Measurements from ENCODE around the gene NBPF8. TPM values are rescaled to one million over a fixed set of nuclear protein-coding genes. Genes with fewer than 3 reads are reported as not detected.
A peak's percentile ranks its signal among the peaks of the same experiment; 100 is the strongest.
"Not testable (repeated sequence)": the region's sequence is repeated elsewhere in the genome, so short reads cannot be mapped to it uniquely, and the experiment has no call there.

Gene NBPF8
- 19.3 and 19.8 TPM in 2 replicates for total RNA-seq (2014; rRNA removed)
- percentile 64 among the genes with signal in this experiment for Bru-seq, nascent RNA
- BruChase-seq, experiment 1, labeled RNA remaining after a 6-hour chase: percentile 69 among the genes with signal in this experiment
- BruChase-seq, experiment 2, labeled RNA remaining after a 2-hour chase: percentile 64 among the genes with signal in this experiment
- long read RNA-seq, partial matches to known transcripts: 20 of 21 reads
- long read RNA-seq, other reads (novel, unspliced or antisense): 1 of 21 reads

- Histone ChIP-seq H2AFZ (ENCODE audit: low read length) (peak within 1 kb of the TSS; percentile 66), H3K9ac (ENCODE audit: low read length) (peak within 1 kb of the TSS; percentile 31; the same call in 1 of the 2 replicates), H3K4me2 (ENCODE audit: low read length) (peak within 1 kb of the TSS; percentile 76), H3K4me3 (ENCODE audit: low read length) (peak within 1 kb of the TSS; percentile 67)
- ATAC-seq (peak; percentile 96), DNase-seq (peak; percentile 48)
- H3K27me3 ChIP-seq (ENCODE audit: low read length); H3K36me3 ChIP-seq (ENCODE audit: low read depth, low read length); H3F3A ChIP-seq (ENCODE audit: low read length, unreplicated experiment); H4K20me1 ChIP-seq (ENCODE audit: low read length); POLR2A ChIA-PET (ENCODE audit: unreplicated experiment); H3K27ac ChIP-seq (ENCODE audit: low read length); H3K4me1 ChIP-seq (ENCODE audit: insufficient read depth, low read length); intact Hi-C loops (cut with micrococcal nuclease); CTCF ChIA-PET; H3K79me2 ChIP-seq (ENCODE audit: low read length); BruUV-seq (replicated peaks); H3K9me3 ChIP-seq (ENCODE audit: low read length); H3K9me2 ChIP-seq (replicated peaks; ENCODE audit: low read length): not testable (repeated sequence)
Observed at GRCh38 chr1:120414911-120415480, at the start of gene NBPF8. Gene NBPF8 (plus strand): TSS chr1:120415035. CDS start chr1:120436523, 21,488 bp downstream.

GRCh38 chr1:120367709-120368108 is 47.1 kb upstream of the NBPF8 start:
- CTCF ChIA-PET; DNase-seq; H3K9me3 ChIP-seq (ENCODE audit: low read length); H3K27me3 ChIP-seq (ENCODE audit: low read length); POLR2A ChIA-PET (ENCODE audit: unreplicated experiment); H3K4me2 ChIP-seq (ENCODE audit: low read length); H2AFZ ChIP-seq (ENCODE audit: low read length); H3K4me1 ChIP-seq (ENCODE audit: insufficient read depth, low read length); H3K36me3 ChIP-seq (ENCODE audit: low read depth, low read length); H3K27ac ChIP-seq (ENCODE audit: low read length); H3K4me3 ChIP-seq (ENCODE audit: low read length); H3F3A ChIP-seq (ENCODE audit: low read length, unreplicated experiment); ATAC-seq; H3K79me2 ChIP-seq (ENCODE audit: low read length); H4K20me1 ChIP-seq (ENCODE audit: low read length); intact Hi-C loops (cut with micrococcal nuclease); BruUV-seq (replicated peaks); H3K9ac ChIP-seq (ENCODE audit: low read length); H3K9me2 ChIP-seq (replicated peaks; ENCODE audit: low read length): not testable (repeated sequence)

GRCh38 chr1:120386651-120387050 is 28.2 kb upstream of the NBPF8 start:
- H3K36me3 ChIP-seq (ENCODE audit: low read depth, low read length); H3K4me3 ChIP-seq (ENCODE audit: low read length); intact Hi-C loops (cut with micrococcal nuclease); H2AFZ ChIP-seq (ENCODE audit: low read length); ATAC-seq; POLR2A ChIA-PET (ENCODE audit: unreplicated experiment); H3K9ac ChIP-seq (ENCODE audit: low read length); CTCF ChIA-PET; H3K4me2 ChIP-seq (ENCODE audit: low read length); H3K4me1 ChIP-seq (ENCODE audit: insufficient read depth, low read length); H3K79me2 ChIP-seq (ENCODE audit: low read length); H4K20me1 ChIP-seq (ENCODE audit: low read length); DNase-seq; H3K27me3 ChIP-seq (ENCODE audit: low read length); H3F3A ChIP-seq (ENCODE audit: low read length, unreplicated experiment); H3K9me3 ChIP-seq (ENCODE audit: low read length); H3K9me2 ChIP-seq (replicated peaks; ENCODE audit: low read length); BruUV-seq (replicated peaks); H3K27ac ChIP-seq (ENCODE audit: low read length): not testable (repeated sequence)

GRCh38 chr1:120388597-120389126 is 26.2 kb upstream of the NBPF8 start:
- CTCF ChIA-PET; H3K9me2 ChIP-seq (replicated peaks; ENCODE audit: low read length); BruUV-seq (replicated peaks); H3F3A ChIP-seq (ENCODE audit: low read length, unreplicated experiment); H3K4me2 ChIP-seq (ENCODE audit: low read length); H3K9me3 ChIP-seq (ENCODE audit: low read length); H3K79me2 ChIP-seq (ENCODE audit: low read length); H3K27ac ChIP-seq (ENCODE audit: low read length); H3K4me3 ChIP-seq (ENCODE audit: low read length); H3K27me3 ChIP-seq (ENCODE audit: low read length); H3K4me1 ChIP-seq (ENCODE audit: insufficient read depth, low read length); H2AFZ ChIP-seq (ENCODE audit: low read length); POLR2A ChIA-PET (ENCODE audit: unreplicated experiment); H4K20me1 ChIP-seq (ENCODE audit: low read length); intact Hi-C loops (cut with micrococcal nuclease); H3K36me3 ChIP-seq (ENCODE audit: low read depth, low read length); ATAC-seq; H3K9ac ChIP-seq (ENCODE audit: low read length): not testable (repeated sequence)
- peak; percentile 48 for DNase-seq

- DNase-seq; BruUV-seq (replicated peaks); H3K9me3 ChIP-seq (ENCODE audit: low read length); H3K79me2 ChIP-seq (ENCODE audit: low read length); H2AFZ ChIP-seq (ENCODE audit: low read length); H3K27ac ChIP-seq (ENCODE audit: low read length); H3K36me3 ChIP-seq (ENCODE audit: low read depth, low read length); H3K9me2 ChIP-seq (replicated peaks; ENCODE audit: low read length); H3F3A ChIP-seq (ENCODE audit: low read length, unreplicated experiment); intact Hi-C loops (cut with micrococcal nuclease); H3K27me3 ChIP-seq (ENCODE audit: low read length); POLR2A ChIA-PET (ENCODE audit: unreplicated experiment); H3K4me1 ChIP-seq (ENCODE audit: insufficient read depth, low read length); ATAC-seq; CTCF ChIA-PET; H3K4me3 ChIP-seq (ENCODE audit: low read length); H3K4me2 ChIP-seq (ENCODE audit: low read length); H4K20me1 ChIP-seq (ENCODE audit: low read length); H3K9ac ChIP-seq (ENCODE audit: low read length): not testable (repeated sequence)
Observed at GRCh38 chr1:120391365-120391764, 23.5 kb upstream of the NBPF8 start.

- POLR2A ChIA-PET (ENCODE audit: unreplicated experiment): not testable (repeated sequence)
Observed at GRCh38 chr1:120393316-120394232, 21.3 kb upstream of the NBPF8 start.

More at GRCh38 chr1:120393316-120394232, 21.3 kb upstream of the NBPF8 start:
- H3K9me3 ChIP-seq (ENCODE audit: low read length); H3K27me3 ChIP-seq (ENCODE audit: low read length); BruUV-seq (replicated peaks); H3K36me3 ChIP-seq (ENCODE audit: low read depth, low read length); H3K9me2 ChIP-seq (replicated peaks; ENCODE audit: low read length); DNase-seq; intact Hi-C loops (cut with micrococcal nuclease); H3K4me1 ChIP-seq (ENCODE audit: insufficient read depth, low read length); CTCF ChIA-PET; H3K27ac ChIP-seq (ENCODE audit: low read length); H3F3A ChIP-seq (ENCODE audit: low read length, unreplicated experiment); H2AFZ ChIP-seq (ENCODE audit: low read length); H3K9ac ChIP-seq (ENCODE audit: low read length); H4K20me1 ChIP-seq (ENCODE audit: low read length); H3K4me3 ChIP-seq (ENCODE audit: low read length); H3K79me2 ChIP-seq (ENCODE audit: low read length): not testable (repeated sequence)
- peak overlapping the region; percentile 29; the same call in 1 of the 2 replicates for H3K4me2 ChIP-seq (ENCODE audit: low read length)
- peak; percentile 45; the same call in 1 of the 2 replicates for ATAC-seq
